Panc1 (cell line): Measurements from ENCODE around the gene HOXD11. TPM values are rescaled to one million over a fixed set of nuclear protein-coding genes. Genes with fewer than 3 reads are reported as not detected.

ENCODE experiments used
- ATAC-seq: fragments of 200-7000 bp; cut with Tn5 transposase; 2 replicates; pipeline ENCODE4 v1.9.1; 2020; ENCODE audit warnings: mild to moderate bottlenecking, moderate library complexity
- BruUV-seq: library from RNA; stranded (reverse); fragments of 400-500 nt; replicated peaks from 2 replicates; lab custom pipeline; 2021; lab: Mats Ljungman, UMichigan
- CTCF ChIA-PET: fragments of 300-600 bp; sonication (Branson Sonifier 250); formaldehyde crosslinking; loops from one replicate; lab custom pipeline; 2022; ENCODE audit warnings: antibody characterized with exemption; lab: Charles Lee
- POLR2A ChIA-PET: fragments of 300-600 bp; sonication (Branson Sonifier 250); formaldehyde crosslinking; loops from one replicate; lab custom pipeline; 2022; ENCODE audit warnings: antibody characterized with exemption; lab: Charles Lee
- DNase-seq: peaks from one replicate; pipeline ENCODE4 v3.0.0-alpha.2; 2010; ENCODE audit warnings: low read depth, low spot score
- H3K27ac ChIP-seq: 2 replicates; pipeline ENCODE4 v1.5.1; 2011; ENCODE audit warnings: mild to moderate bottlenecking, low read length, inconsistent platforms
- H3K27me3 ChIP-seq: fragments of 200-500 bp; sonication (Bioruptor generic); 2 replicates; pipeline ENCODE4 v1.6.0; 2014; ENCODE audit warnings: low read length, inconsistent platforms; ENCODE audit not compliant: control insufficient read depth, insufficient read depth
- H3K36me3 ChIP-seq: fragments of 200-500 bp; sonication (Bioruptor generic); 2 replicates; pipeline ENCODE4 v1.5.1; 2014; ENCODE audit warnings: inconsistent platforms, mild to moderate bottlenecking, low read length, moderate library complexity; ENCODE audit not compliant: control insufficient read depth, insufficient read depth
- H3K4me1 ChIP-seq: 2 replicates; pipeline ENCODE4 v1.5.1; 2011; ENCODE audit warnings: inconsistent platforms, mild to moderate bottlenecking, low read length, moderate library complexity; ENCODE audit not compliant: control insufficient read depth, insufficient read depth
- H3K4me3 ChIP-seq, 2 experiments: 2 replicates each; pipeline ENCODE4 v1.5.1; 2011 to 2012; ENCODE audit warnings: low read depth in 2 of 2, low read length in 2 of 2, mild to moderate bottlenecking in 2 of 2, inconsistent platforms in 1 of 2, moderate library complexity in 1 of 2
- H3K9me3 ChIP-seq: fragments of 200-500 bp; sonication (Bioruptor generic); 2 replicates; pipeline ENCODE4 v1.5.1; 2014; ENCODE audit warnings: low read depth, mild to moderate bottlenecking, inconsistent platforms, low read length, moderate library complexity; ENCODE audit not compliant: control insufficient read depth, insufficient read depth
- CTCF ChIP-seq: fragments of 450-650 bp; IDR thresholded peaks from 2 replicates; pipeline ENCODE4 v1.5.1; 2017; ENCODE audit warnings: mild to moderate bottlenecking
- POLR2AphosphoS5 ChIP-seq: IDR thresholded peaks from 2 replicates; pipeline ENCODE4 v1.6.1; 2012; ENCODE audit warnings: mild to moderate bottlenecking, low read depth, low read length, moderate library complexity
- REST ChIP-seq, 2 experiments: IDR thresholded peaks; 2 replicates each; pipeline ENCODE4 v1.6.1; 2011 to 2012; ENCODE audit warnings: low read depth in 2 of 2, control low read depth in 1 of 2, low read length in 1 of 2, mild to moderate bottlenecking in 1 of 2, moderate library complexity in 1 of 2; ENCODE audit not compliant: insufficient read depth in 1 of 2
- SIN3A ChIP-seq: IDR thresholded peaks from 2 replicates; pipeline ENCODE4 v1.6.1; 2012; ENCODE audit warnings: low read depth, mild to moderate bottlenecking, low read length, moderate library complexity, borderline replicate concordance; ENCODE audit not compliant: insufficient read depth
- TCF7L2 ChIP-seq: IDR thresholded peaks from 2 replicates; pipeline ENCODE4 v1.6.1; 2011; ENCODE audit warnings: mild to moderate bottlenecking, low read depth, low read length, inconsistent platforms
- in situ Hi-C: cut with HindIII; loops from 2 replicates; pipeline ENCODE4 v1.10.0; 2016; ENCODE audit warnings: low sequenced_read_pairs, low pct_unique_long_range_greater_than_20kb
- intact Hi-C: fragments of 100-400 bp; cut with micrococcal nuclease; formaldehyde crosslinking; loops from one replicate; pipeline ENCODE4 v1.10.0; 2022; ENCODE audit not compliant: unreplicated experiment
- total RNA-seq: library from RNA; stranded (reverse); gene quantifications from one replicate; pipeline ENCODE4 v1.2.1, GENCODE V29; 2021; ENCODE audit not compliant: unreplicated experiment

HOXD11 gene
- total RNA-seq, 1 experiment from 2014 or later, result 0.49 TPM

DNA sequence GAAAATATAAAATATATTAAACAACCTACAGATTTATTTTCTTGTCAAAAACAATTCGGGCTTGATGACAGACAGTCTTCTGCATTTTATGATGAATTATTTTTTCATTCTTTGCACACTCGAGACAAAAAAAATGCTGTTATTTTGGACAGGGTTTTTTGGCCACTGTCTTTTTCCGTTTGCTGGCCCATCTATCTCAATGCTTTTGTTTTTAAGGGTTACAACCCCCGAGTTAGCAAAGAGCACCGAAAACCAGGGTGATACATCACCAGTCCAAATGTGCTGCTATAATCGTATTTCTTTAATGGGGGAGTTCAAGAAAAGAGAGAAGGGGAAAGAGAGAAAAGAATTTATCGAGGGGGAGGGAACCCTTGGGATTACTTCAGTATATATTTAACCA is 31.0 kb upstream of the HOXD11 start:
- in situ Hi-C loops, result no loop called here
- TF ChIP-seq CTCF (no peak), REST (IDR thresholded peaks at IDR 0.05; ENCODE audit: insufficient read depth in 1 of 2, low read depth in 2 of 2, low read length in 1 of 2) (no peak), POLR2AphosphoS5 (no peak), TCF7L2 (no peak), SIN3A (no peak)
- H3K36me3 ChIP-seq, result no peaks in the 10 kb centered on the region
- no peak for ATAC-seq
- no peak for DNase-seq
- no peak overlapping the region for H3K27ac ChIP-seq
- peaks cover 18% of the 10 kb centered on the region for H3K27me3 ChIP-seq
- no TSS peak for BruUV-seq
- H3K4me1 ChIP-seq, result no peaks in the 10 kb centered on the region; the same call in 1 of the 2 replicates
- H3K4me3 ChIP-seq, result no peak overlapping the region
- intact Hi-C loops, result no loop called here
- H3K9me3 ChIP-seq, result no peaks in the 10 kb centered on the region
- ChIA-PET POLR2A (no interaction called here), CTCF (no interaction called here)

DNA sequence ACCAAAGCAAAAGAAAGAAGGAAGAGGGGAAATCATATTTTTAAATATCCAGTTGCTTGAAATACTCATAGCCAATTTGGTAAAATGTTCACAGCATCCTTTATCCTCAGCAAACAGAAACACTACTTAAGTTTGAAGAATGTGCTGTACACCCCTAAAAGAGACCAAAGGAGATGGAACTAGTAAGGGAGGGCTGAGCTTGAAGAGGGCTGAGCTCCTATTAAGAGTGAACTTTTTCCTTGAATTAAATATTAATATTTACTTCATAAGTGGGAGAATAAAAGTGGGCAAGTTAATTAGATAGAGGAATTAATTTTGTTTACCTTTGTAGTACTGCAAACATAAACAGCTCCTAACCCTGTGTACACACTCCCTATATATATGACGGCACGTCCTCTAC is 30.3 kb upstream of the HOXD11 start:
- CTCF ChIA-PET, result no interaction called here

More for the DNA sequence above, 30.3 kb upstream of the HOXD11 start:
- H3K4me3 ChIP-seq, result no peak overlapping the region
- no TSS peak for BruUV-seq
- intact Hi-C loops (no loop called here), in situ Hi-C loops (no loop called here)
- no peaks in the 10 kb centered on the region for H3K9me3 ChIP-seq
- TF ChIP-seq CTCF, result no peak
- TF ChIP-seq REST (IDR thresholded peaks at IDR 0.05; ENCODE audit: insufficient read depth in 1 of 2, low read depth in 2 of 2, low read length in 1 of 2), result no peak
- no peak for TF ChIP-seq SIN3A
- POLR2A ChIA-PET, result no interaction called here
- no peak overlapping the region for H3K27ac ChIP-seq
- H3K27me3 ChIP-seq, result peaks cover 18% of the 10 kb centered on the region
- H3K4me1 ChIP-seq, result no peaks in the 10 kb centered on the region; the same call in 1 of the 2 replicates
- no peaks in the 10 kb centered on the region for H3K36me3 ChIP-seq
- ATAC-seq (no peak), DNase-seq (no peak)
